Right lobe of liver (tissue), 6 donors: ENCODE results near the gene ANKRD9. TPM values are rescaled to one million over a fixed set of nuclear protein-coding genes. Genes with fewer than 3 reads are reported as not detected.

Source experiments
- ATAC-seq, 4 donors: fragments of 200-7000 bp; cut with Tn5 transposase; one replicate each; pipeline ENCODE4 v1.9.1; 2020; ENCODE audit warnings: mild to moderate bottlenecking in 4 of 4, moderate library complexity in 4 of 4
- DNase-seq, 3 donors: peaks; one replicate each; pipeline ENCODE4 v3.0.0-alpha.2; 2020
- H3K27ac ChIP-seq, 3 donors: fragments of 200-600 bp; one replicate each; pipeline ENCODE4 v1.8.0; 2022
- H3K27me3 ChIP-seq, 2 donors: fragments of 200-600 bp; one replicate each; pipeline ENCODE4 v1.8.0; 2022
- H3K36me3 ChIP-seq, 4 donors: fragments of 200-600 bp; sonication (generic) in 1 of 4; one replicate each; pipeline versions ENCODE4 v1.5.1 to v1.8.0; 2017 to 2022; ENCODE audit warnings: control low read depth in 1 of 4
- H3K4me1 ChIP-seq, 4 donors: fragments of 200-600 bp; sonication (generic) in 1 of 4; one replicate each; pipeline versions ENCODE4 v1.5.1 to v1.8.0; 2017 to 2022; ENCODE audit warnings: control low read depth in 1 of 4
- H3K4me3 ChIP-seq, 3 donors: fragments of 200-600 bp; one replicate each; pipeline ENCODE4 v1.8.0; 2022
- H3K9me3 ChIP-seq, 4 donors: fragments of 200-600 bp; sonication (generic) in 1 of 4; one replicate each; pipeline versions ENCODE4 v1.5.1 to v1.8.0; 2017 to 2022; ENCODE audit warnings: control low read depth in 1 of 4
- POLR2A ChIP-seq: fragments of 450-650 bp; IDR thresholded peaks from one replicate; pipeline ENCODE4 v1.6.1; 2017; ENCODE audit warnings: antibody characterized with exemption, mild to moderate bottlenecking
- WGBS: methylation state at CpG from one replicate; pipeline ENCODE4 v1.1.6; 2018; ENCODE audit warnings: low coverage, low lambda C conversion rate; ENCODE audit not compliant: insufficient coverage; ENCODE audit errors: missing lambda C conversion rate; 5-methylcytosine and 5-hydroxymethylcytosine counted together
- intact Hi-C, 2 donors: fragments of 100-400 bp; cut with DNase I; formaldehyde crosslinking; loops; one replicate each; pipeline versions ENCODE4 v1.11.2 to v1.14.1; 2022
- total RNA-seq, 6 experiments: library from RNA; depleted of rRNA in 2 of 6; stranded (reverse); fragments of >200 nt in 2 of 6; fragmentation: NEBNext Ultra II Directional in 3 of 6; extraction: Animal tissue kit (Norgen Biotek cat#: 25700) in 3 of 6; gene quantifications; one replicate each; pipeline versions ENCODE4 v1.1.0 to v1.2.4, GENCODE V29; 2016 to 2023
- TF ChIP-seq, protein P1 (sequence below), 4 donors: fragments of 200-600 bp in 3 of 4; fragments of 450-650 bp in 1 of 4; IDR thresholded peaks; one replicate each; pipeline versions ENCODE4 v1.5.1 to v1.8.0; 2016 to 2022; ENCODE audit warnings: antibody characterized with exemption in 4 of 4, mild to moderate bottlenecking in 2 of 4
- donor health status: DM: no; HTN: yes; CAD: no.
- donor health status: DM: no; HTN: no; CAD: no.
- donor health status: DM: no; HTN: no; CAD: no.
- donor health status: DM: no; HTN: yes; CAD: no.
- donor health status: DM: no; HTN: yes; CAD: no.

ANKRD9 gene
- total RNA-seq, 6 experiments from 2014 or later, result 7.5 to 33.8 (median 8.9) TPM

DNA sequence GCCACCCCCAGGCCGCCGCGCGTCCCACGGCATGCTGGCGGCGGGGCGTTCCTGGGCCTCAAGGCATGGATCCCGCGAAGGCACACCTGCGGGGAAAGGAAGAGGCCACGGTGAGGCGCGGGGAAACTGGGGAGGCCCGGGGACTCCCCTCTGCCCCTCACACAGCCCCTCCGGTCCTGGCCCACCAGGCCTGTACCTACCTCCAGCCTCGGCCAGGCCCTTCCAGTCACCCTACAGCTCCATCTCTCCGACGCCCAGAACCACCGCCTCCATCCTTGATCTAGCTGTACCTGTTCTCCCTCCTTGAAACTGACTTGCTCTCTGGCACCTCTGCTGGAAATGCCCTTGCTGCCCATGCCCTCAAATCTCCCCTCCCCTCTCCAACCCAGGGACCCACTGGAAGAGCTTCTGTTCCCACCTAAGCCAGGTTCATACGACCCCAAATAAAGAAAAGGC lies 1.7 kb downstream of the ANKRD9 start:
- DNase-seq, result no peak
- no peak for ATAC-seq
- no peak overlapping the region for H3K4me3 ChIP-seq
- 100% methylated on average over 1 of the region's 21 CpGs for WGBS
- no peak overlapping the region for H3K27ac ChIP-seq
- peaks cover 0 to 6% (median 0%) of the 10 kb centered on the region in 4 donors for H3K4me1 ChIP-seq
- no peaks in the 10 kb centered on the region for H3K9me3 ChIP-seq
- TF ChIP-seq, protein P1, sequence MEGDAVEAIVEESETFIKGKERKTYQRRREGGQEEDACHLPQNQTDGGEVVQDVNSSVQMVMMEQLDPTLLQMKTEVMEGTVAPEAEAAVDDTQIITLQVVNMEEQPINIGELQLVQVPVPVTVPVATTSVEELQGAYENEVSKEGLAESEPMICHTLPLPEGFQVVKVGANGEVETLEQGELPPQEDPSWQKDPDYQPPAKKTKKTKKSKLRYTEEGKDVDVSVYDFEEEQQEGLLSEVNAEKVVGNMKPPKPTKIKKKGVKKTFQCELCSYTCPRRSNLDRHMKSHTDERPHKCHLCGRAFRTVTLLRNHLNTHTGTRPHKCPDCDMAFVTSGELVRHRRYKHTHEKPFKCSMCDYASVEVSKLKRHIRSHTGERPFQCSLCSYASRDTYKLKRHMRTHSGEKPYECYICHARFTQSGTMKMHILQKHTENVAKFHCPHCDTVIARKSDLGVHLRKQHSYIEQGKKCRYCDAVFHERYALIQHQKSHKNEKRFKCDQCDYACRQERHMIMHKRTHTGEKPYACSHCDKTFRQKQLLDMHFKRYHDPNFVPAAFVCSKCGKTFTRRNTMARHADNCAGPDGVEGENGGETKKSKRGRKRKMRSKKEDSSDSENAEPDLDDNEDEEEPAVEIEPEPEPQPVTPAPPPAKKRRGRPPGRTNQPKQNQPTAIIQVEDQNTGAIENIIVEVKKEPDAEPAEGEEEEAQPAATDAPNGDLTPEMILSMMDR (IDR thresholded peaks at IDR 0.05), result no peak
- TF ChIP-seq POLR2A, result no peak
- H3K36me3 ChIP-seq, result no peaks in the 10 kb centered on the region
- no peaks in the 10 kb centered on the region for H3K27me3 ChIP-seq
- intact Hi-C loops, result no loop called here

DNA sequence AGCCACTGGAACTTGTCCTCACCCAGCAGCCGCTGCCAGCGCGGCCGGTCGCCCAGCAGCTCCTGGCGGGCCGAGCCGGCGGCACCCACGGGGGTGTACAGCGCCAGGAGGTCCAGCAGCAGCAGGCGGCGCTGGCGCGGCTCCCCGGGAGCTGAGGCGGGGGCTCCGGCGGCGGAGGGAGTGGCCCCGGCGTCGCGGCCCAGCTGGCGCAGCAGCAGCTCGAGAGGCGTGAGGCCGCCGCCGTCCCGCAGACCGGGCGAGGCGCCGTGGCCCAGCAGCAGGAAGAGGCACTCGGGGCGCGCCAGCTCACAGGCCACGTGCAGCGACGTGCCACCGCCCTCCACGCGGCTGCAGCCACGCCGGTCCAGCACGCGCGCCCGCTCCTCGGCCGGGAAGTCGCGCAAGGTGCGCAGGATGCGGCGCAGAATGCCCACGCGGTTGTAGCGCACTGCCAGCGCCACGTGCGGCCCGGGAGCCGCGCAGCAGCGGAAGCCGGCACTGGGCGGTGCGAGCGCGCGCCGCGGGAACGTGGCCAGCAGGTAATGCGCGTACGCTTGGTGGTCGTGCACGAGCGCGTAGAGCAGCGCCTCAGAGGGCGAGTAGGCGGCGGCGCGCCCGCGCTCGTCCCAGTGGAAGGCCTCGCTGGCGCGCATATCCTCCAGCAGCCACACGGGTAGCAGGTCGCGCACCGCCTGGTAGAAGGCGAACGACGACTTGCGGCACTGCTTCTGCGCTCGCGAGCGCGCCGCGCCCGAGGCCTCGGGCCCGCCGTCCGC lies 2.3 kb downstream of the ANKRD9 start:
- intact Hi-C loops, result no loop called here
- DNase-seq (no peak), ATAC-seq (no peak)
- 95% methylated on average over 32 of the region's 115 CpGs for WGBS
- TF ChIP-seq, protein P1 (IDR thresholded peaks at IDR 0.05), result no peak
- TF ChIP-seq POLR2A, result no peak
- Histone ChIP-seq H3K36me3 (no peaks in the 10 kb centered on the region), H3K27ac (no peak overlapping the region), H3K4me3 (no peak overlapping the region), H3K4me1 (peaks cover 0 to 6% (median 0%) of the 10 kb centered on the region in 4 donors), H3K9me3 (no peaks in the 10 kb centered on the region), H3K27me3 (no peaks in the 10 kb centered on the region)

GRCh38 chr14:102506626-102506925 lies 3.0 kb downstream of the ANKRD9 start:
- intact Hi-C loops, result no loop called here
- 96% methylated on average over 4 of the region's 11 CpGs for WGBS
- Histone ChIP-seq H3K36me3 (no peaks in the 10 kb centered on the region), H3K4me3 (no peak overlapping the region), H3K4me1 (peaks cover 0 to 6% (median 0%) of the 10 kb centered on the region in 4 donors), H3K9me3 (no peaks in the 10 kb centered on the region), H3K27ac (no peak overlapping the region), H3K27me3 (no peaks in the 10 kb centered on the region)
- no peak for ATAC-seq
- TF ChIP-seq, protein P1 (IDR thresholded peaks at IDR 0.05), result no peak
- no peak for TF ChIP-seq POLR2A
- peak in 1 of 3 donors; percentile 52 for DNase-seq

GRCh38 chr14:102505775-102506625 lies 3.6 kb downstream of the ANKRD9 start:
- WGBS, result 80% methylated on average over 3 of the region's 19 CpGs
- Histone ChIP-seq H3K9me3 (no peaks in the 10 kb centered on the region), H3K27ac (no peak overlapping the region), H3K27me3 (no peaks in the 10 kb centered on the region), H3K4me1 (peaks cover 0 to 6% (median 0%) of the 10 kb centered on the region in 4 donors), H3K4me3 (no peak overlapping the region), H3K36me3 (no peaks in the 10 kb centered on the region)
- intact Hi-C loops, result no loop called here
- ATAC-seq (no peak), DNase-seq (no peak)
- TF ChIP-seq POLR2A, result no peak
- TF ChIP-seq, protein P1 (IDR thresholded peaks at IDR 0.05), result no peak
